ENCODE data around the gene NINJ2.

DNA sequence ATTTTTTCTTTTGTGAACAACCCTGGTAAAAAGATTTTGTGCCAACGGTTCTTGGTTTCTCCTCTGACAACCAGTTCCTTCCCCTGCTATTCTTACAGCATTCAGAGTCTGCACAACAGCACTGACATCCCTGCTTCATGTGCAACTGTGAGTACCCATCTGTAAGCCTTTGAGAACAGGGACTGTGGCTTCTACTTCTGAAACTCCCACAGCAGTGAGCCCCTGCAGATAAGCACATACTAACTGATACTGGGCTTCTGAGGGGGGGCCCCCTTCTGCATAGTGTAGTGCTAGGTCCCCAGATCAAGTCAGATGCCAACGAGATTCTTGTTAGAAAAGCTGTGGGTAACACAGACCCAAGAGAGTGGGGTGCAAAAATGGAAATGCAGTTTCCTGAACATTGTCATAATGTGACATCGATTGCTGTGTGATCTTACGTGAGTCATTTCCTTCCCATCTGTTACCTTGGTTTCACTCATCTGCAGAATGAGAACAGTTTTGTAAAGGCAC lies 11.1 kb upstream of the NINJ2 start:
- TF ChIP-seq POLR2A (IDR thresholded peaks at IDR 0.05) (no peak), POLR2AphosphoS5 (IDR thresholded peaks at IDR 0.05) (peak in 1 of 3 donors; percentile 72)
